Peyer's patch (tissue), 4 donors: ENCODE results near the gene NR2F2.

ENCODE experiments used
- CTCF ChIP-seq, 6 experiments: fragments of 450-650 bp in 4 of 6; fragments of 200-600 bp in 2 of 6; sonication (generic) in 1 of 6; IDR thresholded peaks; one replicate each; pipeline ENCODE4 v1.5.1; 2017 to 2019; ENCODE audit warnings: antibody characterized with exemption in 6 of 6, mild to moderate bottlenecking in 3 of 6, moderate library complexity in 1 of 6
- POLR2A ChIP-seq, 2 donors: fragments of 450-650 bp; IDR thresholded peaks; one replicate each; pipeline ENCODE4 v1.5.1; 2017; ENCODE audit warnings: antibody characterized with exemption in 2 of 2, mild to moderate bottlenecking in 2 of 2, moderate library complexity in 2 of 2

- TF ChIP-seq CTCF (IDR thresholded peaks at IDR 0.05): no peak
- TF ChIP-seq POLR2A (IDR thresholded peaks at IDR 0.05): no peak
Measured at GRCh38 chr15:96316953-96317629, 13.4 kb upstream of the NR2F2 start.
